Activated CD4-positive, alpha-beta T cell treated with anti-CD3 and anti-CD28 coated beads, Interleukin-2, amount 50 U/mL, for 48 hours (primary cell): ENCODE data around the gene ZSCAN9.

Experiments used
- DNase-seq, 2 experiments: peaks; one replicate each; pipeline ENCODE4 v3.0.0-alpha.2; 2020

The ZSCAN9 gene

GRCh38 chr6:28224131-28225055 lies 682 bp upstream of the ZSCAN9 start:
- DNase-seq, result no peak

- no peak for DNase-seq
These were observed 1.4 kb downstream of the ZSCAN9 start for GRCh38 chr6:28226460-28226859.

GRCh38 chr6:28232785-28233184 lies 7.7 kb downstream of the ZSCAN9 start:
- no peak for DNase-seq

- no peak for DNase-seq
These were observed 10.9 kb downstream of the ZSCAN9 start for GRCh38 chr6:28235912-28236452.

- no peak for DNase-seq
These were observed 14.6 kb downstream of the ZSCAN9 start for GRCh38 chr6:28239636-28240035.

- no peak for DNase-seq
These were observed 15.4 kb downstream of the ZSCAN9 start for GRCh38 chr6:28240471-28240870.

- DNase-seq, result no peak
These were observed 18.9 kb downstream of the ZSCAN9 start for GRCh38 chr6:28243946-28244345.

GRCh38 chr6:28245206-28245941 lies 20.3 kb downstream of the ZSCAN9 start:
- DNase-seq, result no peak

- no peak for DNase-seq
These were observed 23.8 kb downstream of the ZSCAN9 start for GRCh38 chr6:28248916-28249315.

GRCh38 chr6:28250747-28251146 lies 25.7 kb downstream of the ZSCAN9 start:
- DNase-seq, result no peak

GRCh38 chr6:28251661-28252008 lies 26.6 kb downstream of the ZSCAN9 start:
- DNase-seq, result peak in 1 of 2 experiments; percentile 43

GRCh38 chr6:28252009-28252975 lies 27.2 kb downstream of the ZSCAN9 start, which contains the start of gene ZKSCAN4:
ZKSCAN4 (minus strand) TSS chr6:28252269; CDS start chr6:28251980, 289 bp downstream.
- peak; percentile 81 to 87 for DNase-seq

GRCh38 chr6:28254121-28254519 lies 29.0 kb downstream of the ZSCAN9 start:
- DNase-seq, result no peak

GRCh38 chr6:28257042-28257441 lies 32.0 kb downstream of the ZSCAN9 start:
- no peak for DNase-seq

- DNase-seq, result peak; percentile 62 to 69
These were observed 34.1 kb downstream of the ZSCAN9 start, which contains the start of gene NKAPL for GRCh38 chr6:28258877-28259777. NKAPL (plus strand) TSS chr6:28259297; CDS start chr6:28259372, 75 bp downstream.

- DNase-seq, result no peak
These were observed 38.8 kb downstream of the ZSCAN9 start for GRCh38 chr6:28263922-28264321.

GRCh38 chr6:28264834-28265401 lies 39.8 kb downstream of the ZSCAN9 start:
- no peak for DNase-seq

GRCh38 chr6:28266563-28266961 lies 41.5 kb downstream of the ZSCAN9 start:
- no peak for DNase-seq

- peak; percentile 83 to 86 for DNase-seq
These were observed 42.1 kb downstream of the ZSCAN9 start, which contains the start of gene ZSCAN26 for GRCh38 chr6:28266962-28267694. ZSCAN26 (plus strand) TSS chr6:28267143; CDS start chr6:28271920, 4,777 bp downstream.

GRCh38 chr6:28267695-28268059 lies 42.6 kb downstream of the ZSCAN9 start:
- DNase-seq, result no peak
